Measurements from ENCODE around the gene NUAK2.

- TF ChIP-seq POLR2A (IDR thresholded peaks at IDR 0.05), result no peak
- TF ChIP-seq, protein P1, sequence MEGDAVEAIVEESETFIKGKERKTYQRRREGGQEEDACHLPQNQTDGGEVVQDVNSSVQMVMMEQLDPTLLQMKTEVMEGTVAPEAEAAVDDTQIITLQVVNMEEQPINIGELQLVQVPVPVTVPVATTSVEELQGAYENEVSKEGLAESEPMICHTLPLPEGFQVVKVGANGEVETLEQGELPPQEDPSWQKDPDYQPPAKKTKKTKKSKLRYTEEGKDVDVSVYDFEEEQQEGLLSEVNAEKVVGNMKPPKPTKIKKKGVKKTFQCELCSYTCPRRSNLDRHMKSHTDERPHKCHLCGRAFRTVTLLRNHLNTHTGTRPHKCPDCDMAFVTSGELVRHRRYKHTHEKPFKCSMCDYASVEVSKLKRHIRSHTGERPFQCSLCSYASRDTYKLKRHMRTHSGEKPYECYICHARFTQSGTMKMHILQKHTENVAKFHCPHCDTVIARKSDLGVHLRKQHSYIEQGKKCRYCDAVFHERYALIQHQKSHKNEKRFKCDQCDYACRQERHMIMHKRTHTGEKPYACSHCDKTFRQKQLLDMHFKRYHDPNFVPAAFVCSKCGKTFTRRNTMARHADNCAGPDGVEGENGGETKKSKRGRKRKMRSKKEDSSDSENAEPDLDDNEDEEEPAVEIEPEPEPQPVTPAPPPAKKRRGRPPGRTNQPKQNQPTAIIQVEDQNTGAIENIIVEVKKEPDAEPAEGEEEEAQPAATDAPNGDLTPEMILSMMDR (IDR thresholded peaks at IDR 0.05), result no peak
Measured at GRCh38 chr1:205262731-205263171, 58.8 kb downstream of the NUAK2 start.

Data from uterus (tissue), 2 donors.